Activated T-cell treated with anti-CD3 and anti-CD28 coated beads, Interleukin-2, amount 50 U/mL, for 48 hours (primary cell): ENCODE results near the gene ZNF543.
"Not testable (repeated sequence)": the region's sequence is repeated elsewhere in the genome, so short reads cannot be mapped to it uniquely, and the experiment has no call there.

Experiments
- DNase-seq, 2 experiments: peaks; one replicate each; pipeline ENCODE4 v3.0.0-alpha.2; 2020

Gene ZNF543

DNA sequence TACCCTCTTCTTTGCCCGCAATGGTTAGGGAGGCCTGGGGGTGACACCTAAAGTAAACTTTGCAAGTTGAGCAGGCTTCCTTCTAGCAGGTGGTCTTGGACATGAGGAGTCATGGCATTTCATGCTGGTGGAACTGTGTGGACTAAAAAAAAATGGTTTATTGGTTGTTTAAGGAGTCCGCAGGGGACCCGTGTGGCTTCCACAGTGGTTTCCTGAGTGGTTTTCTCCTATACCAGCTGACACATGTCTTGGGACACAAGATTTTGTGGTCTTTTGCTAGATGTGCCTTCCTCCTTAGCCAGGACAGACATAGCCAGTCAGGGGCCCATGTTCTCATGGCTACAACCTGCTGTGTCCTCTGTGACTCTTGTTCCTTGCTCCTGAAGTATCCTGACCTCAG lies 1.5 kb downstream of the ZNF543 start:
- no peak for DNase-seq

DNA sequence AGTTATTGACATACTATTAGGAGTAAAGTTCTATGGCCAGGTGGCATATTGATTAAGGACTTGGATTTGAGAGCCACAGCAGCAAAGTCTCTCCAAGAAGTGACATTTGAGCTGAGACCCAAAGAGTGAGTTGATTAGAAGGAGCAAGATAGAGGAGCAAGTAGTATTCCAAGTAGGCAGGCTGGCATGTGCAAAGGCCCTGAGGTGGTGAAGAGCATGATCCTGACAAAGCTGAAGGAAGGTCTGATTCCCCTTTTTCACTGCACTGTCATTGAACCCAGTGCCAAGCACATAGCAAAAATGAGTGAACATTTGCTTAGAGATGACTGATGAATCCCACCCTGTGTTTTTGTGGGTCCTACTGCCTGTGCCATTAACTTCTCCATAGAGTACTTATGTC lies 4.7 kb downstream of the ZNF543 start:
- no peak for DNase-seq

DNA sequence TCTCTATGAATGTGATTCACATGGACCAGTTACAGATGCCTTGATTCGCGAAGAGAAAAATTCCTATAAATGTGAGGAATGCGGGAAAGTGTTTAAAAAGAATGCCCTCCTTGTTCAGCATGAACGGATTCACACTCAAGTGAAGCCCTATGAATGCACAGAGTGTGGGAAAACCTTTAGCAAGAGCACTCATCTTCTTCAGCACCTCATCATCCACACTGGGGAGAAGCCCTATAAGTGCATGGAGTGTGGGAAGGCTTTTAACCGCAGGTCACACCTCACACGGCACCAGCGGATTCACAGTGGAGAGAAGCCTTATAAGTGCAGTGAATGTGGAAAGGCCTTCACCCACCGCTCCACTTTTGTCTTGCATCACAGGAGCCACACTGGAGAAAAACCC lies 7.7 kb downstream of the ZNF543 start:
- no peak for DNase-seq

- no peak for DNase-seq
Observed at GRCh38 chr19:57334191-57334590, 13.9 kb downstream of the ZNF543 start.

- DNase-seq, result no peak
Observed at GRCh38 chr19:57338877-57339276, 18.6 kb downstream of the ZNF543 start.

GRCh38 chr19:57342582-57342981 lies 22.3 kb downstream of the ZNF543 start:
- no peak for DNase-seq

GRCh38 chr19:57348136-57348535 lies 27.9 kb downstream of the ZNF543 start:
- no peak for DNase-seq

DNA sequence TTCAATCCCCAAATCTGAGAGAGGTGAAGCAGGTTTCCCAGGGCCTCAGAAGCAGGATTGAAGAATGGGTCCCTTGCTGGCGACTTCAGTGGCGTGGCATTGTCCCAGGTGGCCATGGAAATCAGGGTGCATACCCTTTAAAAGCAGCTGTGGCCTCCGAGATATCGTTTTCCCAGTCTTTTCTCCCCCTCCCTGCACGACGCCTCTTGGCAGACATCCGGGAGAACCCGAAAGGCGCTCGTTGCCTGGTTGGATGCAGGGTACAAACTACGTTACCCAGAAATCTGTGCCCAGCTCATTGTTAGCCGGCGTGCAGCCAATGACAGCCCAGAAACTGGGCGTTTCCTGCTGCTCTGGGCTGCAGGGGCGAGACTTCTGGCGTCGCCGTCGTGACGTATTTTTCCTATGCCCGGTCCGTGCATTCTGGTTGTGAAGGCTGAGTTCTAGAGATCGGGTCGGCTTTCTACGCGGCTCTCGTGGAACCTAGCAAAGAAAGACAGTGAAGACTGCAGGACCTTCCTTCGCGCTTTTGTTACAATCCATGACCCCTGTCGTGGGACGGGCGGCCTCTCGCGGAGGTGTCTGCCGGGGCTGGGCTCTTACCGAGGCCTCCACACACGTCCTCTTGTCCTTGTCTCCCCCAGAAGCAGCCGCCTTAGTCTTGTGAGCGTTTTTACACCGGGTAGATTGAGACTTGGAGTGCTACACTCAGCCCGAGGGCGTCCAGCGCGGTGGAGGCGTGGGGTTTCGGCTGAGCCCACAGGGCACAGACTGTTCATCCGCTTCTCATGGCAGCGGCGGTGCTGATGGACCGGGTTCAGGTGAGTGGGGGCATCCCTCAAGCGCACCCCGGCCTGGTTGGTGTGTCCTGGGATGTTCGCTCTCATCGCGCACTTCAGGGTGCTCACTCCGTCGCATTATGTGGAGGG lies 30.9 kb downstream of the ZNF543 start, which contains the start of gene ZNF304:
Gene ZNF304, plus strand, starts transcription at position 395 of the 929 bp plus-strand sequence. Its CDS starts 394 bp downstream, at position 789.
- DNase-seq, result peak; percentile 84 to 87

- no peak for DNase-seq
Observed at GRCh38 chr19:57351867-57352266, 31.6 kb downstream of the ZNF543 start.

DNA sequence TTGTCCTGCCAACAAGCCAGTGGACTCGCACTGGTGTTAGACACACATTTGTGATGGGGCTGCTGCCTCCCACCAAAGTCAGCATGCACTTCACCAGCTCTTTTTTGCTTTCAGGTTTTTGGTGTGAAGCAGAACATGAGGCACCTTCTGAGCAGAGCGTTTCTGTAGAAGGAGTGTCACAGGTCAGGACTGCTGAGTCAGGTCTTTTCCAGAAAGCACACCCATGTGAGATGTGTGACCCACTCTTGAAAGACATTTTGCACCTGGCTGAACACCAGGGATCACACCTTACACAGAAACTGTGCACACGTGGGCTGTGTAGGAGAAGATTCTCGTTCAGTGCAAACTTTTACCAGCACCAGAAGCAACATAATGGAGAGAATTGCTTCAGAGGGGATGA lies 35.6 kb downstream of the ZNF543 start:
- DNase-seq, result no peak

- DNase-seq, result no peak
Observed at GRCh38 chr19:57357406-57357805, 37.1 kb downstream of the ZNF543 start.

GRCh38 chr19:57359300-57359699 lies 39.0 kb downstream of the ZNF543 start:
- no peak for DNase-seq

- no peak for DNase-seq
Observed at GRCh38 chr19:57362419-57362818, 42.1 kb downstream of the ZNF543 start.

GRCh38 chr19:57362997-57363687 lies 42.9 kb downstream of the ZNF543 start, which contains the start of the genes TRAPPC2B and ZNF547:
Gene TRAPPC2B (plus strand): TSS chr19:57363551. CDS start chr19:57364834, 1,283 bp downstream.
Gene ZNF547 (plus strand): TSS chr19:57363551. CDS start chr19:57368556, 5,005 bp downstream.
- peak; percentile 97 to 98 for DNase-seq

DNA sequence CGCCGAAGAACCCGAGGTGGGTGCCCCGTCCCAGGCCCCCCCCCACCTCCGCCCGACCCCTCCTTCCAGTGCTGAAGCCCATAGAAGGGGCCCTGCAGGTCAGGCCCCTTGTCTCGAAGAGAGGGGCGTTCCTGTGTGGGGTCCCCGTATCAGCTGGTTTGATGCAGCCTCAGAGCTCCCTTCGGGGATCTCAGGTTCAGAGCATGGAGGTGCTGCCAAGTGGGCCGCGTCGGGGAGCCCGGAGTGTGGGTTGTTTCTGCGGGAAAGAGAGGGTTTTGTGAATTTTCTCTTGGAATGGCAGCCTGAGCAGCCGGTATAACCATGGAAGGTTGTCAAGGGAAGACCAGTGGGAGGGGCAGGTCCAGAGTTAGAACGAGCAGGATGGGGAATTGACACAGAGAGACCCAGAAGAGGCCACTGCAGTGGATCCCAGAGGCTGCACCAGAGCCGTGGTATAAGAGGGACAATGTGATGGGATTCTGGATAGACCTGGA lies 43.5 kb downstream of the ZNF543 start:
- no peak for DNase-seq

- no peak for DNase-seq
Observed at GRCh38 chr19:57366776-57367175, 46.5 kb downstream of the ZNF543 start.

DNA sequence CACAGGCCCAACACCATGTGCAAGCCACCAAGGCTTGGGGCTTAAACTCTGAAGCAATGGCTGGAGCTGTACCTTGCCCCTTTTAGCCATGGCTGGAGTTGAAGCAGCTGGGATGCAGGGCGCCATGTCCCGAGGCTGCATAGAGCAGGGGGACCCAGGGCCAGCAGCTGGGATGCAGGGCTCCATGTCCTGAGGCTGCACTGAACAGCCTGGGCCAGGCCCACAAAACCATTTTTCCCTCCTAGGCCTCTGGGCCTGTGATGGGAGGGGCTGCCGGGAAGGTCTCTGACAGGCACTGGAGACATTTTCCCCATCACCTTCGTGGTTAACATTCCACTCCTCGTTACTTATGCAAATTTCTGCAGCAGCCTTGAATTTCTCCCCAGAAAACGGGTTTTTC lies 53.9 kb downstream of the ZNF543 start:
- no peak for DNase-seq

DNA sequence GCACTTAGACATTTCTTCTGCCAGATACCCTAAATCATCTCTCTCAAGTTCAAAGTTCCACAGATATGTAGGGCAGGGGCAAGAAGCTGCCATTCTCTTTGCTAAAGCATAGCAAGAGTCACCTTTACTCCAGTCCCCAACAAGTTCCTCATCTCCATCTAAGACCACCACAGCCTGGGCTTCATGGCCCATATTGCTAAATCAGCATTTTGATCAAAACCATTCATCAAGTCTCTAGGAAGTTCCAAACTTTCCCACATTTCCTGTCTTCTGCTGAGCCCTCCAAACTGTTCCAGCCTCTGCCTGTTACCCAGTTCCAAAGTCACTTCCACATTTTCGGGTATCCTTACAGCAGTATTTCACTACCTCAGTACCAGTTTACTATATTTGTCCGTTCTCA lies 54.4 kb downstream of the ZNF543 start:
- DNase-seq, result not testable (repeated sequence)

DNA sequence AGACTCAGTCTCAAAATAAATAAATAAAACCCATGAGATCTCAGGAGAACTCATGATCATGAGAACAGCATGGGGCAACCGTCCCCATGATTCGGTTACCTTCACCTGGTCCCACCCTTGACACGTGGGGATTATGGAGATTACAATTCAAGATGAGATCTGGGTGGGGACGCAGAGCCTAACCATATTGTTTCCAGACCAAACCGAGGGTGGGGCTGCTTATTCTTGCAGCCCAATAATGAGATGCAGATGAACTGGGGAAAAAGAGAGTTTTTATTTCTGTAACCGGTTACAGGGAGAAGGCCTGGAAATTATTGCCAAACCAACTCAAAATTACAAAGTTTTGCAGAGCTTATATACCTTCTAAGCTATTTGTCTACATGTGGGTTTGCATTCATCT lies 55.9 kb downstream of the ZNF543 start:
- no peak for DNase-seq

DNA sequence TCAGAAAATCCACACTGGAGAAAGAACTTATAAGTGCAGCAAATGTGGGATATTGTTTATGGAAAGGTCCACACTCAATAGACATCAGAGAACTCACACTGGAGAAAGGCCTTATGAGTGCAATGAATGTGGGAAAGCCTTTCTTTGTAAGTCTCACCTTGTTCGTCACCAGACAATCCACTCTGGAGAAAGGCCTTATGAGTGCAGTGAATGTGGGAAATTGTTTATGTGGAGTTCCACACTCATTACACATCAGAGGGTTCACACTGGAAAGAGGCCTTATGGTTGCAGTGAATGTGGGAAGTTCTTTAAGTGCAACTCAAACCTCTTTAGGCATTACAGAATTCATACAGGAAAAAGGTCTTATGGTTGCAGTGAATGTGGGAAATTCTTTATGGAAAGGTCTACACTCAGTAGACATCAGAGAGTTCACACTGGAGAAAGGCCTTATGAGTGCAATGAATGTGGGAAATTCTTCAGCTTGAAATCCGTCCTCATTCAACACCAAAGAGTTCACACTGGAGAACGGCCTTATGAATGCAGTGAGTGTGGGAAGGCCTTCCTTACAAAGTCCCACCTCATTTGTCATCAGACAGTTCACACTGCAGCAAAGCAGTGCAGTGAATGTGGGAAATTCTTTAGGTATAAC lies 57.4 kb downstream of the ZNF543 start:
- DNase-seq, result no peak
